Iris pigment epithelial cell (primary cell): Measurements from ENCODE around the gene SORCS3.
A peak's percentile ranks its signal among the peaks of the same experiment; 100 is the strongest.

Experiments used
- DNase-seq: peaks from one replicate; pipeline ENCODE4 v3.0.0-alpha.2; 2011; ENCODE audit warnings: low read depth

The SORCS3 gene

DNA sequence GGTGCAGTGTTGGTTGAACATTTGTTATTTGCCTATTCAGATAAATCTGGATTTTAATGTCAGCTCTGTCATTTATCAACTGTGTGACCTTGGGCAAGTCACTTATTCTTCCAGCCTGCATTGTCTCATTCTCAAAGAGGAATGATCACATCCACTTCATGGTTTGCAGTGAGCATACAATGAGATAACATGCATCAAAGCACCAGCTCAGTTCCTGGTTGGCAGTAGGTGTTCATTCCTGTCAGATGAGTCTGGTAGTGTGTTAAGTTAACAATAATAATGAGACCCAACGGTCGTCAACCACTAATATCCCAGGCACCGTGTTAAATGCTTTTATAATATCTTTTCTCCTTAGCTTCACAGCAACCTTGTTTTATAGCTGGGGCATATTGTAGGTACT, 137.3 kb downstream of the SORCS3 start:
- DNase-seq, result no peak

DNA sequence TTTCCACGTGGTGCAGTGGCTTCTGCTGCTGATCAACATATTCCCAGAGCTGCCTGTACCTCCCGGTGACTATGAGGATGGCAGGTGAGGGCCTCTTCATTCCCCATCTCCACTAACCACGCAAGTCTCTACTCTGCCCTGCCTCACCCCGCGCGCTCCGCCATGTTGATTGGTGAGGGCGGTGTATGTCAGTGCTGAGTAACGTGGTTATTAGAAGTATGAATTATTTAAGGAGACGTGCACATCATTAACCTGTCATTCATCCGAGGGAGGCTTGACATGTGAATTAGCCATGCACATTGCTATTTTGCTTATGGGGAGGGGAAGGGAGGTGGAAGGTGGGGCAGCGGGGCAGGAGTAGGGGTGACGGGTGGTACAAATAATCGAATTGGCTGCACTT, 138.6 kb downstream of the SORCS3 start:
- no peak for DNase-seq

DNA sequence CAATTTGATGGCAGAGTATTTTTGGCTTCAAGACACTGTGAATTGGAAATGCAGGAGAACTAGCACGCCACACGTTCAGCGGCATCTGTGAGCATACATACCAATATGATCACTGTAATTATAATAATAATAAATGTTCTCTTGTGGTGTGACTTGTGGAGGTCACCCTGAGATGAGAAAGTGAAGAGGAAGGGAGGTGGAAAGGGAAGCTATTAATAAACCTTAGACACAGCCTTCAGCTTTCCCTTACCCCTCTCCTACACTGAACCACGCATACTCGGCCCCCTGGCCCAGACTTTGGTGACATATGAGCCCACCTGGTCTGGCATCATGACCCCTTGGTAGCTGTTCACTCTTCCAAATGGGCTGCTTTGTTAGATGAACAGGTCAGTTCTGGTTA, 139.1 kb downstream of the SORCS3 start:
- no peak for DNase-seq

DNA sequence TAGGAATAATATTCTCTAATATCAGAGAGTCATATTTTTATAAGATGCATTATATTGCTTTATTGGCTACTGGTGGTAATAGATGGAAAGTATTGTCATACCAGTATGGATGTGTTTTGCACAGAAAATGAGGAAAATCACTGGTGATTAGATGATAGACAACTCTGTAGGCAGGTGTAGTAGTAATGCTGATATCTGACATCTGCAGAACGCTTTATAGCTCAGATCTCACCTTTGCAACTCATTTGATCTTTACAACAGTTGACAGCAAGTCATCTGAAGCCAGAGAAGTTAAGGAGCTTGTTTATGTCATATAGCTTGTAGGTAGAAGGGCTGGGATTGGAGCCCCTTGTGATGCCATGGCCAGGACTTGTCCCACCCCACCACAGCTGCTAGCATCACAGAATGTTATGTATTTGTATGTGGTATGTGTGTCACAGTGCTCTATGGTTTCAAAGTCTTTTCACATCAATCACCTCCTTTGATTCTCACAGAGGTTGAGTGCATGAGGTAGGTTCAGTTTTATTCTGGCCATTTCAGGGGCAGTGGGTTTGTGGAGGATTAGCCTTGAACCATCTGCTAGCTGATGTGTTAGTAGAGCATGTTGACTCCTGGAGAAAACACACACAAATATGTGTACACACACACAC, 140.0 kb downstream of the SORCS3 start:
- DNase-seq, result no peak

DNA sequence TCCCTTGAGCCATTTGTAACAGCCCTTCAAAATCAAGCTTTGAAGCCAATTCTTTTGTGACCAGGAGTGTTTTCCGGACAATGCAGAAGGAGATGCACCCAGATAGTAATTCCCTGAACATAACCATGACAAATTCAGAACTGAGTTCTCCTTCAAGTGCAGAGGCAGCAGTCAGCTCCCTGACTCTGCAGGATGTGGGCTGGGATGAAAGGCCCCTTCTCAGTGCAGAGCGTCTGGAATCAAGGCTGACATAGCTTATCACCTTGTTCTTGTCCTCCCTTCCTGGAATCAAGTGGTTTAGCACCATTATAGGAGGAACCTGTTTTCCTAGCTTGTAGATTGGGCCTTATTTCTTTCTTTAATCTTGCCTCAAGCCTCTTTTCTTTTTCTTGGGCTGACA, 143.4 kb downstream of the SORCS3 start:
- DNase-seq, result no peak

DNA sequence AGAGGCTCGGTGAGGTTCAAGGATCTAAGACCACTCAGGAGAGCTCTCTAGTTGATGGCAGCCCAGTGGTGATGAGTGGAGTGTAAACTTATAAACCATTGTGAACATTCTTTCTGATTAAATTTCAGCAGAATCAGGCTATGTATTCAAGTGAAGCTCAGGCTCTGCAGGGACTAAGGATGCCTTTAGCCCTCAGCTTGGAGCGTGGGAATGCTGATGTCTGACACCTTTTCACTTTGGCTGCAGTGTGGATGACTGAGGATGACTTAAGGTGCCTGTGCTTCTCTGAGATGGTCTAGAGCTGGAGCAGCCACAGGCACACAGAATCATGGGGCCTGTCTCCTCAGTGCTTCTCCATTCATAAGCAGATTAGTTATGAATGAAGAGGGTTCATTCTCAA, 150.4 kb downstream of the SORCS3 start:
- DNase-seq, result no peak

DNA sequence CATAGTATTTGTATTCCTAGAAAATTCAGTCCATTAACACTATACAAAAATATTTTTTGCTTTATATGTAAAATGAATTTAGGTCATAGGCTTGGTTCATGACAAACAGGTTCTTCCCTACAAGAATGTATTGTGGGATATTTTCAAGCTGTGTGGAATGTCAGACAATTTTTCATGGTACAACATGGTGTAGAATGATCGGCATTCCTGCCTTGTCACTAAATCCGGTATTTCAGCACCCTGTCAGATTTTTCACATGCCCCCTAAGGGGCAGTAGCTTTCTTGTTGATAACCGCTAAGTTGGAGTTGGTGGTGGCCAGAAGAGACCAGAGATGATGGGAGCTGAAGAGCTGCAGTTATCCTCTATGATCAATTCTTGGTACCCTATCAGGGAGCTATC, 154.3 kb downstream of the SORCS3 start:
- DNase-seq, result no peak

DNA sequence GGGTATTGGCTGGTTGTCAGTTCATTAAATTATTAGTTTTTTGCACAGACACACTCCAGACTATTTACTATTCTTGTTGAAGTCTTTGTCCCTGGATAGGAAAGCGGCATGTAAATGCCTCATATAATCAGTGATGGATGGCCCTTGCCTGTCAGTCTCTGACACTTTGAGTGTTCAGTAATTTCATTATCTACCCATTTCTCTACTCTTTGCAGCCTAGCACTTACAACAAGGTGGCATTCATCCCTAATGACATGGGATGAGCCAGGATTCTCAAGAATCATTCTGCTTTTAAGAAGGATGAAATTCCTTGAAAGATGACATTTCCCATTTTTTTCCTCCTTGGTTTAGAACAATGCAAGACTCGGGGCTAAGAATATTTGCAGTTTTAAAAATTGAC, 155.7 kb downstream of the SORCS3 start:
- DNase-seq, result no peak

DNA sequence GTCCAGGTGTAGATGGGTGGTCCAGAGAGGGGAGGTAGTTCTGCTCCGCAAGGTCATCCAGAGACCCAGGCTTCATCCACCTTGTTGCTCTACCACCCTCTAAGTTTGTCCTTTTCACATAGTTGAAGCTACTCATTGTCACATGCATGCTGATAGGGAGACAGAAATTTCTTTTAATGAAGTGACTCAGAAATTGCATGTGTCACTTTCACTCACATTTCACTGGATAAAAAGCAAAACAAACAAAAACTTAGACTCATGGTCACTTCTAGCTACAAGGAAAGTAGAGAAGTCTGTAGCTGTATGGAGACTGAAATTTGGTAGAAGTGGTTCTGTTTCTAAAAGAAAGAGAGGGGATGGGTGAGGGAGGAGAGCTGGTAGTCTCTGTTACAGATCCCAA, 161.9 kb downstream of the SORCS3 start:
- no peak for DNase-seq

DNA sequence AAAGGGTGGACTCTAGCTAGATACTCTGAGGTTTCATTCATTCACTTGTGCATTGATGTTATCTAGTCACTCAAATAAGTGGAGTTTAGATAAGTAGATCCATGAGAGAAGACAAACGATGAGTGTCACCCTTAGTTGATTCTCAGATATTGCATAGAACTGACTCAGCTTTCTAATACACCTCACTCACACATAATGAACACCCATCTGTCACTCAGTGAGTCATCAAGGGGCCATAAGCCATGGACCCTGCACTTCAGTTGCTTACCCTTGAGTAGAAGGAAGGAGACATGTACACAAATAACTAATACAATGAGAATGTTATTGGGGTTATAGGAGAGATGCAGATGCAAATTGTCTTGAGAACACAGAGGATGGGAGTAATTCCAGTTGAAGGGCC, 163.8 kb downstream of the SORCS3 start:
- no peak for DNase-seq

DNA sequence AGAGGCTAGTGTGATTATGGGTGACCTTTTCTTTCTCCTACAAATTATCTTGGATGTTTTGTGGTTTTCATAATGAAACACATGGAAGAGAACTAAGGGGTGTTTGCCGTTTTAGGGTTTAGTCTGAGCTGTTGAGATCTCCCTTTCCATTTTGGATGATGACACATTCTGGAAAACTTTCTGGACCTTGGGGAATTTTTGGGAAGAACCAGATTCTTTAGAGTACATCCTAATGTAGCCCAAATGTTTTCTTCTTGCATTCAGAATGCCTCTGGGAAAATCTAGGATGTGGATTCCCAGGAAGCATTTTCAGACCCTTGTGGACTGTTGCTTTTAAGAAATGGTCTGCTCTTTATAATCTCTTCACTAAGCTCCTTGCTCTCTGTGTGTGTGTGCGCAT, 165.7 kb downstream of the SORCS3 start:
- DNase-seq, result no peak

DNA sequence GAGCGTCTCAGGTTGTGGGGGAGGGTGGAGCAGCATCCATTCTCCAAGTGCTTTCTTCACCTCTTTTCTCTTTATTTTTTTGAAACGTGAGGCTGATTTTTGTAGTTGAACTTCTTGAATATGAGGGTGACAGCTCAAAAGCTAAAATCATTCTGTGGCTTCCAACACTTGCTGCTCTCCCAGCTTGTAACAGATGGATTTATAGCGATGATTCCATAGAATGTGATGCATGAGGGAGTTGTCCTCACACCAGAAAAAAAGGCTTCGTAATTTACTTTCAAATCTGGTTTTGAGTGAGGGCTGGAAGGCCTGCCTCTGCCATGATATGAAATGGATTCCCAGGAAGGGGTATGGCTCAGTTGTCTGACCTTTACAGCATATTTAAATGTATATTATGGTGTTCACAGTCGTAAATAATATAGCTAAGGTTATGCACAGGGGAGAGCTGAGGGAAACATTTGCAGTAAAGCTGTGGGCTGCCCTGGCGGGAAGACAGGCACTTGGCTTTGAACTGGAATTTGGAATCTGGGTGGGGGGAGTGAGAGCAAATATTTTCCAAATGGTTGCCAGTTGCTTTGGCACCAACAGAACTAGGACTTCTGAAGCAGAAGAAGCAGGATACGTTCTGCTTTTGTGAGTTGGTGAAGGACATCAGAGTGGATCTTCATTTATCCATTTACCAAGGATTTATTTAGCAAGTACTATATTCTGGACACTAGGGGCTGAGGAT, 166.7 kb downstream of the SORCS3 start:
- no peak for DNase-seq

DNA sequence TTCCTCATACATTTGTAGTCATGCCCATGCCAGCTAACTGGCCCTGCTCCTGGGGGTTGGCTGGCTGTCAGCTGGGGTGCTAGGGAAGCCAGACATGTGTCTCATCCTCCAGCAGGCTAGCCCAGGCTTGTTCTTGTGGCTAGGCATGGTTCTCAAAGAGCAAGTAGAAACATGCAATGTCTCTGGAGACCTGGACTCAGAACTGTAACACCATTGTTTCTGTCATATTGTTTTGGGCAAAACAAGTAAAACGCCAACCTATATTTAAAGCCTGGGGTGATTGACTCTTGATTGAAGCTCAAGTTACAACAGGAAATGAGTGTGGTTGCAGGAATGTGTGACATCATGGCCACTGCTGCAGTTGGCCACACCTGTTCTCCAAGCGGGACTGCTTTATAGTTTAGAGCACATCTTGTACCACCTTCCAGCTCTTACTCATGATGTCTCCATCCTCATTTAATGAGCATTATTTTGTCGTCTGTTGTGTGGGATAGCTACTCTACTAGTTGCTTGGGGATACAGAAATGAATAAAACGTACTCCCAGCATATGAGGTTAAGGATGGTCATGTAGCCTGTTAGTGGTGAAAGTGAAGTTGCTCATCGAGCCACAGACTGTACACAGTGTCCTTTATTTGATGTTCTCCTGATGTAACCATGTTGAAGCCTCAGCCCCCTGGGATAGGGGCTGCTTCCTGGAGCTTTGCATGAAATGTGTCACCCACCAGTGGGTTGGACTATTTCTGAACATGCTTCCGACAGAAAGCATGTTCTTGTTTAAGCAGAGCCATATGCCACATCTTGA, 168.4 kb downstream of the SORCS3 start:
- peak; percentile 24 for DNase-seq

DNA sequence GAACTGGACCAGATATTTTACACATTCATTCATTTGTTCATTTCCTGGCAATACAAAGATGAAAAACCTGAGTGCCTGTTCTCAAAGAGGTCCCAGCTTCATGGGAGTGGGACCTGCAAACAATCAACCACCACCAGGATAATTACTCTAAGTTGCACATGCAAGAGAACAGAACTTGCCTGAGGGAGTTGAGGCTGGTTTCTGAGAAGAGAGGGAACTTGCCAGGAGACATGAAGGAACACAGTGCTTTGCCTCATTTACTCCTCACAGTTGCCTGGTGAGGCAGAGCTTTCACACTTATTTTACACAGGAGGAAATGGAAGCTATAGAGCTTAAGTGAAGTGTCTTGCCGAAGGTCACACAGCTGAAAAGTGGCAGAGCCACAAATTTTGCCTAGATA, 170.1 kb downstream of the SORCS3 start:
- no peak for DNase-seq

DNA sequence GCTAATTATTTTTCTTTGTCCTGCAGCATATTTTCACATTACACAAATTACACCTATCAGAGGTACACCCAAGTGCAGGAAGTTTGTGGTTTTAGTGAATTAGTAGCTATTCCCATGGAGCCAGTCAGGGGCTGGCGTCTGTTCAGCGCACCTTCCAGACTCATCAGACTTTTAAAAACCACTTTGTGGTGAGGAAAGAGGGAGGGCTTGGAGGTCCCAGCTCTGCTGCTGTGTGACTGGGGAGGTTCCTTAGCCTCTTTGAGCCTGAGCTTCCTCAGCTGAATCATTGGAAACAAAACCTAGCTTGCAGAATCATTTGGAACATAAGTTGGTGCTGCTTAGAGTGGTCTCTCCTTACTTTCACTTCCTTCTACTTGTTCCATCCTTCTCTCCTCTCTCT, 175.4 kb downstream of the SORCS3 start:
- no peak for DNase-seq

DNA sequence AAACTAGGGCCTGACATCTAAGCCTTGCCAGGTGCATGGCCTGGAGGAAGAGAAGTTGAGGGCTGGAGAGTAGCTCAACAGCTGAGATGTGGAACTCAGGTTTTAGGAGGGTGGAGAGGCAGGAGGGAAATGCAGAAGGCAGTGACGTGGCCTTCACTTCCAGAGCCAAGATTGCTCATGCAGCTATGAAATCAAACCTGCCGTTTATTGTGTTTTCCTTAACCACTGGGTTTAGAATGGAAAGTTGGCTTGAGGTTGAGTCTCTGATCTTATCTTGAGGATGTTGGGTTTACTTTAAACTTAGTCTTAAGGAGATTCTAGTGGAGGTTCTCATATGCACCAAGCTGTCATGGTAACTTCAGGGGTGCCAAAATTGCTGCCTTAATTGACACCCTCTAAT, 178.6 kb downstream of the SORCS3 start:
- DNase-seq, result no peak

DNA sequence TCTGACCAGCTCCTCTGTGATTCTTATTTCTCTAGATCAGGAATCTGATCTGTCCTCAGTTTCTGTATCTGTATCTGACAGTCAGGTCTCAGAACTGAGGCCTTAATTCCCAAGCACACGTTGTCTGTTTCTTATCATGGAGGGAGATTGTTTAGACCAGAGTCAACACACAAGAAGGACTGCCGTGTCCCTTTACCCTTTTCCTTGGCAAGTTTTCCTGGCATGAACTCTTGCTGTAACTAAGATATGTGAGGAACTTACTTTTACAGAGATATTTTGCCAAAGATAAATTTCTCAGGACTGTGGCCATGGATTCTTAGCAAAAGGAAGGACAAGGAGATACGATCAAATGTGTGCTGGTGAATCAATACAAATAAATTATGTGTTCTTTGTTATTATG, 181.0 kb downstream of the SORCS3 start:
- DNase-seq, result no peak

DNA sequence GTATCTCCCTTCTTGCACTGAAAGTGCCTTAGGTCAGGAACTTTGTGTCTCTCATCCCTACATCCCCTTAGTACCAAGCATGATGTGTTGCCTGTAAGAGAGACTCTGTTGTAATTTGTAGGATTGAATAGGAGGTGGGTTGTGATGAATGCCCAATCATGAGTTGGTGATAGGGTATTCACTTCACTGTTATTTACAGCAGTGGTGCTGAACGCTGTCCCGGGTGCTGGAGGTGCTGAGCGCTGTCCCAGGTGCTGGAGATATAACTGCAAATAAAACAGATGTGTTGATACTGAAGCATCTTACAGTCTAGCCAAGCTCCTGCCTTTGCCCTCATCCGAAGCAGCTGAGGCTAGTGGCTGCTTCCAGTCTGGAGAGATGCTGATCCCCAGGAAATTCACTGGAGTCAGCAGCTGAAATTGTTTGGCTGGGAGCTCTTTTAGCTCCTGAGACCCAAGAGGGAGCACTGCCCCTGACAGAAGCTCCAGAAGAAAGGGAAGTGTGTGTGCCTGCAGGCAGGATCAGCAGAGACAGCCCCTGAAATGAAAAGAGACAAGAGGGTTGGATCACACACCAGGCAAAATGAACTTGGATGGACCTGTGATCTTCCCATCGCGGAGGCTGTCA, 183.4 kb downstream of the SORCS3 start:
- DNase-seq, result peak; percentile 33

DNA sequence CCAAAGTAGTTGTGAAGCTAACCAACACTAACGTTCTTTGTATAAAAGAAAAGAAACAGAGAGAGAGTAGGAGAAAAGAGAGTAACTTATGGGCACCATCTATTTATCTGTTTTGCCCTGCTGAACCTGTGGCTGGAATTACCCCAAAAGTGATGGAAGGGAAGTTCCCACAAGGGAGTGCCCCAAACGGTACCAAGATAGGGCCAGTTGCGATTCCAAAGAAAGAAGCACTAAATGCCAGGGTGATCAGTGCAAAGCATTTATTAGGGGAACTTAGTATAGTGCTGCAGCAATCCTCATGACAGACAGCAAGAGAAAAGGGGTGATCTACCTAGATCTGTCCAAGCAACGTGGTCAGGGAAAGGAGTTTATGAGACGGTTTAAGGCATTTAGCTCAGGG, 190.2 kb downstream of the SORCS3 start:
- no peak for DNase-seq

DNA sequence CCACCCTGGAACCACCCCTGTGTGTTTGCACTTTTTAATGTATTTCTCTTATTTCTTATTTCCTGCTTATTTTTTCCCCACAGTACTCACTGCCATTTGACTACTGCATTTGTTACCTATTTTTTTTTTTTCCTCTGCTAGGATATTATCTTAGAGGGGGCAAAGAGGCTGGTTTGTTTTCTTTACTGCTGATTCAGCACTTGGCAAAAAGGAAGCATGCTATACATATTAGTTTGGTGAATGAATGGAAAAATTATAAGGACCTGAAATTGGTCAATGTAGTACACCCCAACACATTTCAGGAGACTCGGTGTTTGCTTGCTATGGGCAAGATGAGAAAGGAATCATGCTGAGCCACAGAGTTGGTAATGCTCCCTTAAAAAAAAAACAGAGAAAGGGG, 193.5 kb downstream of the SORCS3 start:
- DNase-seq, result no peak

DNA sequence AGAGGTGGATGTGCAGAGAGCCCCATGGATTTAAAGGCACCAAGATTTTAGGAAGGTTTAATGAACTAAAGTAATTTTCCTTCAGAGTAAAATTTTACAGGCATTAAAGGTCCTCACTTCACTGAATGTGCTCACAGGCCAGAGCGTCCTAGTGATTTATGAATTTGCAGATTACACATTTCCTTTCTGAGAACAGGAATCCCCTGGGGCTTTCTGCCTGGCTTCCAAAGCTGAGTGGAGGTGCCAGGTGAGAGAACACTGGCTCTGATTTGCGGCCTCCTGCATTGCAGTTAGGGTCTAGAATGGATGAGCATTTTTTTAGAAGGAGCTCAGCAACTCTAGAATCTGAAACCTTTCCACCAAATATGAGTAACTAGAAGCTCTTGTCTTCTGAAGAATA, 194.3 kb downstream of the SORCS3 start:
- DNase-seq, result no peak

DNA sequence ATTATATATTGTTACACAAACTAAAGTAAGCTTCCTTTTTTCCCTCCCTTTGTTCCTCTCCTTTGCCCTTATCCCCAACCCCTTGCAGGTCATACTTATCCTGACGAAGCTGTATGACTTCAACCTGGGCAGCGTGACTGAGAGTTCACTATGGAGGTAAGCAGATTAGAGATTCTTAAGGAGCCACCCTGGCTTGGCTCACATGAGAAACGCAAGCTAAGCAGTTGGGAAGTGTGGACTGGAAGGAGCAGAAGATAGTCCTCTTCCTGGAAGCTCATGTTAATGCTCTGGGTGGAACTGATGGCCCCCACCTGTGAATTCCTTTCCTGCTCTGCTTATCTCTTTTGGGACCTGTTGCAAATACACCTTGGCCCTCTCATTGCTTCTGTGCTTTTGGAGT, 201.6 kb downstream of the SORCS3 start:
- DNase-seq, result no peak

DNA sequence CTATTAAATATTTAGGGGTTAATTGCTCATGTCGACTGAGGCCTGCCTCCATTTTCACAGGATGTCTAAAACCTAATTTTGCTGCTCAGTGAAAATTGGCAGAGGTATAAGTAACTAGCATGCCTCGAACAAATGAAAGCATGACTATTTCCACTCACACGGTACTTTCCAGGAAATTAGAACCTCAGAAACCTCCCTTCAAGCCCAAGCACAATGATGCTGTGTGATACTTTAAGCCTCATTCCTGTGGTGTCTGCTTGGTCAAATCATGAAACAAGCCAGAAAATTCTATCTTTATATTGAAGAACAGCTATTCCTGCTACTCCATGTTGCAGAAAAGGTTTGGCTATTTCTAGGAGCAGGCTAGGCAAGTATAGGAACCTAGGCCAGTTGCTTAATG, 203.0 kb downstream of the SORCS3 start:
- no peak for DNase-seq
